ENCODE measurements around the gene CTNND2.

CTNND2 gene

GRCh38 chr5:11181940-11182339, 722.3 kb downstream of the CTNND2 start:
- no peak for ATAC-seq (ENCODE audit: insufficient read depth, low read depth)
- H3K9ac ChIP-seq (ENCODE audit: low read depth, low read length) = no peak overlapping the region
- H3K4me2 ChIP-seq (ENCODE audit: insufficient read depth, low read length) = no peak overlapping the region

DNA sequence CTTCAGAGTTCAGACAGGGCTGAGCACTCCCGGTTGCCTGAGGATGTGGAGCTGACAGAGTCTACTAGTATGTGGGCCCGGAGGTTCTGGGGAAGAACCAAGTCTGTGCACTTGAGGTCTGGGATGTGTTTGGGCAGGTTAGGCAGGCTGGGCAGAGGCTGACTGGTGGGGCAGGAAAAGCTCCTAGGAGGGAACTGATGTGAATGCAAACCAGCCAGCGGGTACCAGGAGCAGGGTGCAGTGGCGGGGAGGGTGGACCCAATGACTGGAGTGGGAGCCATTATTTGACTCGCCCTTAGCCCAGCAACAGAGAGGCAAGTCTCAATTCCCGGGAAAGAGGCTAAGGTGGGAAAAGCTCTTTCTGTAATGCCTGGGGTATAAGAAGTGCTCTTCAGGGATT, 723.4 kb downstream of the CTNND2 start:
- Histone ChIP-seq H3K4me3 (ENCODE audit: low read depth in 1 of 2, low read length in 2 of 2) (no peak overlapping the region), H3K36me3 (ENCODE audit: insufficient read depth, low read length) (no peaks in the 10 kb centered on the region), H3K9ac (ENCODE audit: low read depth, low read length) (no peak overlapping the region), H3K4me2 (ENCODE audit: insufficient read depth, low read length) (no peak overlapping the region), H3K79me2 (ENCODE audit: insufficient read depth, low read length) (no peaks in the 10 kb centered on the region), H2AFZ (ENCODE audit: low read depth, low read length) (no peak overlapping the region), H3K4me1 (ENCODE audit: insufficient read depth, low read length) (no peaks in the 10 kb centered on the region), H3K27ac (ENCODE audit: low read length) (no peak overlapping the region), H3K9me3 (ENCODE audit: insufficient read depth, low read length, severe bottlenecking) (no peaks in the 10 kb centered on the region), H4K20me1 (ENCODE audit: insufficient read depth, low read length) (no peaks in the 10 kb centered on the region), H3K27me3 (ENCODE audit: insufficient read depth, low read length, poor library complexity) (no peaks in the 10 kb centered on the region)
- no peak for ATAC-seq (ENCODE audit: insufficient read depth, low read depth)
- no peak for DNase-seq
- TF ChIP-seq EZH2 (IDR thresholded peaks at IDR 0.05; ENCODE audit: borderline replicate concordance, low read depth, low read length, severe bottlenecking) = no peak
- TF ChIP-seq, protein P1, sequence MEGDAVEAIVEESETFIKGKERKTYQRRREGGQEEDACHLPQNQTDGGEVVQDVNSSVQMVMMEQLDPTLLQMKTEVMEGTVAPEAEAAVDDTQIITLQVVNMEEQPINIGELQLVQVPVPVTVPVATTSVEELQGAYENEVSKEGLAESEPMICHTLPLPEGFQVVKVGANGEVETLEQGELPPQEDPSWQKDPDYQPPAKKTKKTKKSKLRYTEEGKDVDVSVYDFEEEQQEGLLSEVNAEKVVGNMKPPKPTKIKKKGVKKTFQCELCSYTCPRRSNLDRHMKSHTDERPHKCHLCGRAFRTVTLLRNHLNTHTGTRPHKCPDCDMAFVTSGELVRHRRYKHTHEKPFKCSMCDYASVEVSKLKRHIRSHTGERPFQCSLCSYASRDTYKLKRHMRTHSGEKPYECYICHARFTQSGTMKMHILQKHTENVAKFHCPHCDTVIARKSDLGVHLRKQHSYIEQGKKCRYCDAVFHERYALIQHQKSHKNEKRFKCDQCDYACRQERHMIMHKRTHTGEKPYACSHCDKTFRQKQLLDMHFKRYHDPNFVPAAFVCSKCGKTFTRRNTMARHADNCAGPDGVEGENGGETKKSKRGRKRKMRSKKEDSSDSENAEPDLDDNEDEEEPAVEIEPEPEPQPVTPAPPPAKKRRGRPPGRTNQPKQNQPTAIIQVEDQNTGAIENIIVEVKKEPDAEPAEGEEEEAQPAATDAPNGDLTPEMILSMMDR (IDR thresholded peaks at IDR 0.05; ENCODE audit: borderline replicate concordance, extremely low read depth, low read length, poor library complexity, severe bottlenecking) = no peak

More at GRCh38 chr5:11181940-11182339, 722.3 kb downstream of the CTNND2 start:
- no peaks in the 10 kb centered on the region for H3K27me3 ChIP-seq (ENCODE audit: insufficient read depth, low read length, poor library complexity)
- no peak overlapping the region for H3K27ac ChIP-seq (ENCODE audit: low read length)
- H3K4me1 ChIP-seq (ENCODE audit: insufficient read depth, low read length) = no peaks in the 10 kb centered on the region
- no peak for DNase-seq
- H3K36me3 ChIP-seq (ENCODE audit: insufficient read depth, low read length) = no peaks in the 10 kb centered on the region
- H4K20me1 ChIP-seq (ENCODE audit: insufficient read depth, low read length) = no peaks in the 10 kb centered on the region
- TF ChIP-seq, protein P1 (IDR thresholded peaks at IDR 0.05; ENCODE audit: borderline replicate concordance, extremely low read depth, low read length, poor library complexity, severe bottlenecking) = no peak
- TF ChIP-seq EZH2 (IDR thresholded peaks at IDR 0.05; ENCODE audit: borderline replicate concordance, low read depth, low read length, severe bottlenecking) = no peak
- H2AFZ ChIP-seq (ENCODE audit: low read depth, low read length) = no peak overlapping the region
- no peaks in the 10 kb centered on the region for H3K79me2 ChIP-seq (ENCODE audit: insufficient read depth, low read length)
- H3K4me3 ChIP-seq (ENCODE audit: low read depth in 1 of 2, low read length in 2 of 2) = no peak overlapping the region
- no peaks in the 10 kb centered on the region for H3K9me3 ChIP-seq (ENCODE audit: insufficient read depth, low read length, severe bottlenecking)

- no peak overlapping the region for H3K4me2 ChIP-seq (ENCODE audit: insufficient read depth, low read length)
- no peaks in the 10 kb centered on the region for H3K36me3 ChIP-seq (ENCODE audit: insufficient read depth, low read length)
- H3K27ac ChIP-seq (ENCODE audit: low read length) = no peak overlapping the region
- no peaks in the 10 kb centered on the region for H3K79me2 ChIP-seq (ENCODE audit: insufficient read depth, low read length)
- ATAC-seq (ENCODE audit: insufficient read depth, low read depth) (no peak), DNase-seq (no peak)
- H3K27me3 ChIP-seq (ENCODE audit: insufficient read depth, low read length, poor library complexity) = peaks cover 4% of the 10 kb centered on the region
- H3K9ac ChIP-seq (ENCODE audit: low read depth, low read length) = no peak overlapping the region
- H2AFZ ChIP-seq (ENCODE audit: low read depth, low read length) = no peak overlapping the region
- no peak for TF ChIP-seq EZH2 (IDR thresholded peaks at IDR 0.05; ENCODE audit: borderline replicate concordance, low read depth, low read length, severe bottlenecking)
- TF ChIP-seq, protein P1 (IDR thresholded peaks at IDR 0.05; ENCODE audit: borderline replicate concordance, extremely low read depth, low read length, poor library complexity, severe bottlenecking) = no peak
- no peaks in the 10 kb centered on the region for H3K9me3 ChIP-seq (ENCODE audit: insufficient read depth, low read length, severe bottlenecking)
- no peaks in the 10 kb centered on the region for H3K4me1 ChIP-seq (ENCODE audit: insufficient read depth, low read length)
- no peaks in the 10 kb centered on the region for H4K20me1 ChIP-seq (ENCODE audit: insufficient read depth, low read length)
- H3K4me3 ChIP-seq (ENCODE audit: low read depth in 1 of 2, low read length in 2 of 2) = no peak overlapping the region
These were observed 726.1 kb downstream of the CTNND2 start for GRCh38 chr5:11177999-11178711.

Data from DND-41 (cell line).